HG02885 (cell line): ENCODE measurements around the gene BDNF.

Experiments
- ATAC-seq: cut with Tn5 transposase; IDR thresholded peaks from one replicate; pipeline ENCODE4 v1.9.1; 2021; ENCODE audit warnings: mild to moderate bottlenecking; ENCODE audit not compliant: unreplicated experiment, poor library complexity

The BDNF gene

DNA sequence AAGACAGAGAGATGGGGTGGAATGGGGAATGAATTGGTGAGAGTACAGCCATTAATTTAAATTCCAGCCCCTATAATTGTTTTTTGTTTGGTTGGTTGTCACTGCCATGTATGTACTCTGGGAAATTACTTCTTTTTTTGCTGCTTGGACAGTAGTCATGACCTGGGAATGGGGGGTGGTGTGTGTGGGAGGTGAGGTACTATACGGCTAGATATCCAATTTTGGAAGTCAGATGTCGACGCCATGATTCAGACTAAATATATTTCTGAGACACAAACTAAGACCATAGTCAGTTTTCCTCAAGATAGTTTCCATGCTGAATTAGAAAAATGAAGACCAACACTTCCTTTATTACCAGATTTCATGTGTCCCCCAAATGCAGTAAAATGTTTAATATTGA, 7.4 kb upstream of the BDNF start:
- no peak for ATAC-seq

DNA sequence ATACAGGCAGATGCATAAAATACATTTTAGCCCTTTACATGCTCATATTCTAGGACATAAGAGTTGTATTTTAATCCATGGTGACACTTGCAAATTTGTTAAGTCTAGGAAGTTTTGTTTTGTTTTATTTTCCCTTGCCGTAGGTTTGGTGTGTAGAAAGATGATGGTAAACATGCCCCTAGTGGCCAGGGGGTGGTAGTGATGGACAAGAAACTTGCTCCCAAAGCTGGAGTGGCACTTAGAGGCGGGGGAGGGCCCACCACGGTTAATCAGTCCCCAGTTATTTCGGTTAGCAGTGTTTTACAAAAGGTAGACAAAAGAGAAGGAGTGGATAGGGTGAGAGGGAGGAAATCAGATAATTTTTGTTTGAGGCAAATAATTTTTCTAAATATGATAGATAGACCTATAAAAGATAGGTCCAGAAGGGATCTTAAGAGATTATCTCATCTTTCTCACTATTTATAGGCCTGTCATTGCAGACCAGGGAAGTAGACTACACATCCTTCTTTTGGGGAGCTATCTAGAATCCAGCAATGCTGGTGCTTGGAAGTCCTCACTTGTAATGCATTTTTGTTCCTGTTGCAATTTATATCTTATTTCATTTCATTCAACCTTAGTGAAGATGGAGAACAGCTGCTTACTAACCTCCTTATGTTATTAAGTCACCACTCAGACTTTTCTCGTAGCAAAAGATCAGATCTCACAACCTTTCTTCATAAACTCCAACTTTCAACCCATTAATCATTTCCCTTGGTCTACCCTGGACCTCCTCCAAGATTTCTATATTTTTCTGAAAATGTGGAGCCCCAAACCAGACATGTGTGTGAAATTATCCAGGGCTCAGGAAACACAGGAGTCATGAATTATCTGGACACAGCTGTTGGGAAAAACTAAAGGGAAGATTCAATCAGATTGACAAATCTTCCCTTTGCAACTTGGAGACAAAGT, 5.9 kb upstream of the BDNF start:
- peak; percentile 79 for ATAC-seq

GRCh38 chr11:27703481-27703880, 3.2 kb upstream of the BDNF start:
- ATAC-seq: no peak

GRCh38 chr11:27702811-27703210, 2.6 kb upstream of the BDNF start:
- no peak for ATAC-seq

- ATAC-seq: peak; percentile 42
These were observed 1.3 kb upstream of the BDNF start for GRCh38 chr11:27701355-27702105.

GRCh38 chr11:27699926-27700350, 317 bp downstream of the BDNF start:
- no peak for ATAC-seq

GRCh38 chr11:27699242-27699925, 871 bp downstream of the BDNF start:
- no peak for ATAC-seq

- ATAC-seq: peak; percentile 72
These were observed 1.4 kb downstream of the BDNF start for GRCh38 chr11:27698872-27699241.

GRCh38 chr11:27697679-27698275, 2.5 kb downstream of the BDNF start:
- no peak for ATAC-seq

GRCh38 chr11:27696961-27697360, 3.3 kb downstream of the BDNF start:
- ATAC-seq: no peak

DNA sequence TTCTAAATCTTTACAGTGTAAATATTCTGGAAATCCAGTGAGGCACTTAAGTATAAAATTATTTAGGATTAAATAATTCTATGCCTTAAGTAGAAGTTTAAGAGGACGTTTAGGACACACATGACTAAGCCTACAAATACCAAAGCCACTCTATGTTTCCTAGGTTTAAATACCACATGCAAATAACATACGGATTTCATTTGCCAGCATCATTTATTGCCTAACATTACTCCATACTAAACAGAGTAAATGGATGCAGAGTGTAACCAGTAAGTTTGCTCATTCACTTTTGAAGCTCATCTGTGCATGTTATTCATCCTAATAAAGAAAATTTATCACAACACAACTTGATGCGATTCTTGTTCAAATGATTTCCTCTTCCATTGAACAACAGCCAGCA, 4.1 kb downstream of the BDNF start:
- ATAC-seq: no peak

DNA sequence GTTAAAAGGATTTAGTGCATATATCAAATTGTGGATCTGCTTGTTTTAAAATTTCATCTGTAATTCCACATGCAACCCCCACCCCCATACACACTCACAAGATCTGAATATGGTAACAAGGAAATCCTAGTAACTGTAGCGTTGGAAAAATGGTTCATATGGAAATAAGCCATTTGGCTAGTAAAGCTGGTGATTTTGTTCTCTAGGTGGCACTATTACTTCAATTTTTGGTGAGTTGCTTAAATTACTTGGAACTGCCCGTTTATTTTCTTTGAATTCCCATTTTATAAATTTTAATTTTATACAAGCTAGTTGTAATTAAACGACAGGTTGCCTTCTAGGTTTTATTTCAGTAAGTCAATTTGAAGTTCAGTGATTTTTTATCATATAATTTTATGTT, 5.3 kb downstream of the BDNF start:
- no peak for ATAC-seq

DNA sequence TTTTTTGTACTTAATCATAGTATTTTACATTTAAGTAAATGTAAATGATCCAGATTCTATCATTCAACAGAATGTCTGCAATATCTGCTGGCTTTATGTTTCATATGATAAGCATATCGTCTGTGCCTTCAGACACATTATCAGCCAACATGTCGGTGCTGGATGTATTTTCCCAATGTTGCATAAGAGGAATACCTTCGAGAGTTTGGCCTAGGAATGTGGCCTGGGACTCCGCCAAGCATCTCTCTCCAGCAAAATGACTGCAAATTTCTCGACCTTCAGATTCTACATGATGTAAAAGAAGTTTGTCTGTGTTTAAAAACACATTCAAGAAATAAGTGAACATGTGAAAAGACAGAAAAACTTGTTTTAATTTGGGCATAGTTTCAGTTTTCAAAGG, 6.9 kb downstream of the BDNF start:
- no peak for ATAC-seq

DNA sequence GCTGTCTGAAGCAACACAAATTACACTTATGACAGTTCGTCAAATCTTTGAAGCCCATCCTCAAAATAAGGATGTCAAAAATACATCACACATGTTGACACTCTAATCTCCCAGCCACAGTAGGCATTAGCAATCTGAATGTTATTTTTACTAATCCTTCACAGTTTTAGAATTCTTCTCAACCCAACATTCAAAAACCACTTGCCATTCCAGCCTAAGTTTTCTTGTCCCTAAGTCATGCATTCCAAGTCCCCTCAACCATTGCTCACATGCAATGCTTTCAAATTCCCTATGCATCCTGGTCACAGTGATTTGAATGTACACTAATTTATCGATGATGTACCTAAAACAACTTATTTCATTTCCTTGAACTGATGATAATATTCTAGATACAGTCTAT, 7.5 kb downstream of the BDNF start:
- no peak for ATAC-seq

- no peak for ATAC-seq
These were observed 12.2 kb downstream of the BDNF start for GRCh38 chr11:27688076-27688475.

GRCh38 chr11:27681664-27682063, 18.6 kb downstream of the BDNF start:
- ATAC-seq: no peak

- no peak for ATAC-seq
These were observed 20.9 kb downstream of the BDNF start for GRCh38 chr11:27679136-27680015.

DNA sequence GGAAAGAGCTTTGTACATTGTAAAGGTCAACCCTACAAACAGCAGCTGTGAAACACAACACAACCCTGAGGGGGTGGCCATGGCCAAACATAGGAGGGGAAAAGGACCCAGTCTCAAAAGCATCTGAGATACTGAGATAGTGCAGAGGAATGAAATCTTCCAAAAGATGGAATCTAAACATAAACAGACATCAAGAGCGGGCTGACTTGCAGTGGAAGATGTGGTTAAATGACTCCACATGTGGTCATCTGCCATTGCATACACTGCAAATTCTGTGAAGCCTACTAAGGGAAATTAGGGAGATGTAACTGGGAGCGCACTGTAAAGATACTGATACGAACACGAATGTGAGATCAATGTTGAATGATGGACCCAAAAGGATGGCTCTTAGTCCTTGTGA, 22.0 kb downstream of the BDNF start:
- ATAC-seq: no peak

- no peak for ATAC-seq
These were observed 23.1 kb downstream of the BDNF start for GRCh38 chr11:27677108-27677507.
